K562 (cell line): ENCODE data around the gene NPAS2. TPM values are rescaled to one million over a fixed set of nuclear protein-coding genes. Genes with fewer than 3 reads are reported as not detected.

ENCODE experiments used
- ATAC-seq: fragments of 200-7000 bp; cut with Tn5 transposase; 3 replicates; pipeline ENCODE4 v1.9.1; 2020; ENCODE audit warnings: moderate library complexity
- BruUV-seq: library from RNA; stranded (reverse); fragments of 400-500 nt; replicated peaks from 2 replicates; lab custom pipeline; 2021; lab: Mats Ljungman, UMichigan
- CTCF ChIA-PET: fragments of 300-600 bp; formaldehyde crosslinking; extraction: SDS; loops from one replicate; lab custom pipeline; 2021; ENCODE audit warnings: low intra/inter-chr PET ratio; lab: Yijun Ruan, JAX
- POLR2A ChIA-PET: fragments of 300-600, 350-650 bp; sonication (Branson Sonifier 250); formaldehyde crosslinking; extraction: SDS; loops from one replicate; lab custom pipeline; 2021; ENCODE audit warnings: antibody characterized with exemption, inconsistent platforms; lab: Yijun Ruan, JAX
- DNase-seq, 4 experiments: peaks; one replicate each; pipeline versions ENCODE4 v3.0.0 to v3.0.0-alpha.2; 2011 to 2018; ENCODE audit warnings: low spot score in 3 of 4, mixed read lengths in 3 of 4; ENCODE audit errors: extremely low read depth in 1 of 4
- FAIRE-seq: peaks from 2 replicates; lab custom pipeline; 2011; peaks lifted over from hg19 to GRCh38; lab: Jason Lieb, UNC
- H2AFZ ChIP-seq: 2 replicates; pipeline ENCODE4 v1.6.0; 2011; ENCODE audit warnings: low read depth, low read length, control low read depth, inconsistent platforms
- H3K27ac ChIP-seq: fragments of 200-600 bp; 3 replicates; pipeline ENCODE4 v1.8.0; 2011; ENCODE audit warnings: low read depth, mild to moderate bottlenecking, control low read depth, inconsistent platforms, low read length, moderate library complexity, mixed read lengths; ENCODE audit errors: extremely low read depth
- H3K27me3 ChIP-seq, 2 experiments: fragments of 300-600 bp in 1 of 2; 2 replicates in 1 of 2; 3 replicates in 1 of 2; pipeline versions ENCODE4 v1.6.0 to v1.8.0; 2011; ENCODE audit warnings: inconsistent platforms in 2 of 2, low read length in 2 of 2, mild to moderate bottlenecking in 1 of 2, mixed read lengths in 1 of 2, moderate library complexity in 1 of 2; ENCODE audit not compliant: control insufficient read depth in 2 of 2, insufficient read depth in 2 of 2
- H3K36me3 ChIP-seq: fragments of 300-600 bp; 3 replicates; pipeline ENCODE4 v1.8.0; 2011; ENCODE audit warnings: mild to moderate bottlenecking, low read length, inconsistent platforms; ENCODE audit not compliant: control insufficient read depth, insufficient read depth
- H3K4me1 ChIP-seq, 2 experiments: fragments of 200-600 bp in 1 of 2; replicated peaks in 1 of 2; 2 replicates in 1 of 2; 3 replicates in 1 of 2; pipeline versions ENCODE4 v1.5.1 to v1.8.0; 2011; ENCODE audit warnings: inconsistent platforms in 2 of 2, low read length in 2 of 2, mild to moderate bottlenecking in 1 of 2, mixed read lengths in 1 of 2, moderate library complexity in 1 of 2; ENCODE audit not compliant: control insufficient read depth in 2 of 2, insufficient read depth in 2 of 2
- H3K4me2 ChIP-seq: 2 replicates; pipeline ENCODE4 v1.6.1; 2011; ENCODE audit warnings: low read length, control low read depth, inconsistent platforms, mixed read lengths; ENCODE audit not compliant: insufficient read depth
- H3K4me3 ChIP-seq: fragments of 200-600 bp; sonication (generic), shearing (Covaris generic); 2 replicates; pipeline ENCODE4 v1.5.1; 2016; ENCODE audit warnings: control low read depth, inconsistent platforms
- H3K79me2 ChIP-seq: fragments of 200-600 bp; 3 replicates; pipeline ENCODE4 v1.8.0; 2011; ENCODE audit warnings: low read length, inconsistent platforms; ENCODE audit not compliant: control insufficient read depth, insufficient read depth
- H3K9ac ChIP-seq, 2 experiments: 2 replicates each; pipeline versions ENCODE4 v1.6.0 to v1.6.1; 2011; ENCODE audit warnings: low read depth in 2 of 2, low read length in 2 of 2, control low read depth in 1 of 2, inconsistent platforms in 1 of 2, mild to moderate bottlenecking in 1 of 2, mixed read lengths in 1 of 2; ENCODE audit not compliant: insufficient read depth in 1 of 2
- H3K9me1 ChIP-seq: one replicate; pipeline ENCODE4 v1.6.0; 2011; ENCODE audit warnings: inconsistent platforms, mild to moderate bottlenecking, low read length, moderate library complexity; ENCODE audit not compliant: control insufficient read depth, insufficient read depth
- H3K9me3 ChIP-seq: replicated peaks from 2 replicates; pipeline ENCODE4 v1.5.1; 2011; ENCODE audit warnings: low read depth, low read length, inconsistent platforms; ENCODE audit not compliant: control insufficient read depth, insufficient read depth
- H4K20me1 ChIP-seq: replicated peaks from 2 replicates; pipeline ENCODE4 v1.6.1; 2011; ENCODE audit warnings: low read length, inconsistent platforms, mixed read lengths; ENCODE audit not compliant: control insufficient read depth, insufficient read depth
- HNRNPUL1 ChIP-seq: fragments of 200-400 bp; formaldehyde crosslinking; IDR thresholded peaks from 2 replicates; pipeline ENCODE4 v1.6.1; 2017; ENCODE audit warnings: low read length
- SREBF1 ChIP-seq: fragments of 150-350 bp; IDR thresholded peaks from 2 replicates; pipeline ENCODE4 v1.6.1; 2014; ENCODE audit warnings: antibody characterized with exemption, low read depth, low read length, borderline replicate concordance
- YY1 ChIP-seq, 3 experiments: IDR thresholded peaks; 2 replicates each; pipeline ENCODE4 v1.6.1; 2011; ENCODE audit warnings: low read length in 2 of 3, mild to moderate bottlenecking in 2 of 3, moderate library complexity in 2 of 3, borderline replicate concordance in 1 of 3, control low read depth in 1 of 3, low read depth in 1 of 3; ENCODE audit not compliant: insufficient read depth in 3 of 3, insufficient replicate concordance in 2 of 3, control insufficient read depth in 1 of 3, insufficient read length in 1 of 3; ENCODE audit errors: extremely low read depth in 1 of 3
- ZFP36 ChIP-seq: fragments of 150-350 bp; IDR thresholded peaks from 2 replicates; pipeline ENCODE4 v1.6.1; 2018; ENCODE audit warnings: low read length, low read depth; ENCODE audit not compliant: partially characterized antibody
- WGBS: fragments of 100-300 bp; shearing (Covaris generic); methylation state at CpG from one replicate; pipeline ENCODE4 v1.1.6; 2016; ENCODE audit warnings: low coverage, mixed read lengths; ENCODE audit not compliant: insufficient coverage; ENCODE audit errors: missing lambda C conversion rate; 5-methylcytosine and 5-hydroxymethylcytosine counted together
- in situ Hi-C: fragments of 300-500 bp; cut with MboI; formaldehyde crosslinking; loops from 4 replicates; pipeline ENCODE4 v1.15.0; 2018; ENCODE audit warnings: inconsistent platforms, mixed read lengths
- intact Hi-C: fragments of 100-400 bp; cut with micrococcal nuclease; formaldehyde crosslinking; loops from 2 replicates; pipeline ENCODE4 v1.14.2; 2022
- polyA plus RNA-seq, 8 experiments: library from polyadenylated mRNA; depleted of rRNA in 4 of 8; stranded (reverse) in 5 of 8; unstranded in 3 of 8; fragments of >200 nt; fragmentation: Nextera tagmentation in 2 of 8; fragmentation: Illumina TruSeq in 1 of 8; extraction: Ambion mirVana in 2 of 8; extraction: Trizol in 1 of 8; gene quantifications; 2 replicates each; pipeline versions ENCODE4 v1.2.1 to v1.2.3, GENCODE V29; 2011 to 2014; ENCODE audit warnings: inconsistent platforms in 1 of 8, missing spikeins in 1 of 8
- total RNA-seq, 7 experiments: library from RNA; depleted of rRNA in 6 of 7; stranded (reverse); fragments of >200 nt in 6 of 7; fragmentation: Illumina TruSeq in 2 of 7; extraction: Trizol in 2 of 7; gene quantifications; 2 replicates each; pipeline versions ENCODE4 v1.2.1 to v1.2.3, GENCODE V29; 2011 to 2021; ENCODE audit warnings: low replicate concordance in 1 of 7
- TF ChIP-seq, protein P1 (sequence below): fragments of 200-800 bp; sonication (Bioruptor generic); IDR thresholded peaks from 2 replicates; pipeline ENCODE4 v1.6.1; 2017; ENCODE audit warnings: missing genetic modification characterization, missing compliant biosample characterization
- TF ChIP-seq, protein P2 (sequence below): IDR thresholded peaks from 3 replicates; pipeline ENCODE4 v1.6.1; 2011; ENCODE audit warnings: borderline replicate concordance, mild to moderate bottlenecking, moderate library complexity; ENCODE audit not compliant: insufficient read length; ENCODE audit errors: extremely low read depth

The NPAS2 gene
- total and polyA plus RNA-seq, 9 of the 15 experiments (the other 6 are each of a cell fraction or from before 2014, with no cell fraction given), result 0.06 to 0.29 (median 0.07) TPM; not detected in 5

DNA sequence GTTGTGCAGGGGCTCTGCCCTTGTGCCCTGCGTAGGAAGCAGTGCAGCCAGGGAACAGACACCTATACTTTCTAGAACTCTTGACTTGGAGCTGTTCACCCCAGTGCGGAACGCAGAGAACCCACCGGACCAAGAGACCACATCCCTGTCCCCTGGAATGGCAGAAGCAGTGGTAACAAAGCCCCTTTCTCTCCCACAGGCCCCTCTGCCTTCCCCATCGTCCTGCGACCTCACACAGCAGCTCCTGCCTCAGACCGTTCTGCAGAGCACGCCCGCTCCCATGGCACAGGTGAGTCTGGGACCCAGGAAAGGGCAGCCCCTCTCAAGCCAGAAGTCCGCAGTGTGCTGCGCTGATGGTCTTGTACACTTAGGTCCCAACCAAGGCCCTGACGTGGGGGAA, 157.6 kb downstream of the NPAS2 start (continued):
- no peak for TF ChIP-seq SREBF1
- TF ChIP-seq YY1 (IDR thresholded peaks at IDR 0.05; ENCODE audit: borderline replicate concordance in 1 of 3, control insufficient read depth in 1 of 3, extremely low read depth in 1 of 3, insufficient read depth in 3 of 3, insufficient read length in 1 of 3, insufficient replicate concordance in 2 of 3, low read depth in 1 of 3, low read length in 2 of 3), result no peak
- TF ChIP-seq HNRNPUL1, result no peak
- TF ChIP-seq, protein P1, sequence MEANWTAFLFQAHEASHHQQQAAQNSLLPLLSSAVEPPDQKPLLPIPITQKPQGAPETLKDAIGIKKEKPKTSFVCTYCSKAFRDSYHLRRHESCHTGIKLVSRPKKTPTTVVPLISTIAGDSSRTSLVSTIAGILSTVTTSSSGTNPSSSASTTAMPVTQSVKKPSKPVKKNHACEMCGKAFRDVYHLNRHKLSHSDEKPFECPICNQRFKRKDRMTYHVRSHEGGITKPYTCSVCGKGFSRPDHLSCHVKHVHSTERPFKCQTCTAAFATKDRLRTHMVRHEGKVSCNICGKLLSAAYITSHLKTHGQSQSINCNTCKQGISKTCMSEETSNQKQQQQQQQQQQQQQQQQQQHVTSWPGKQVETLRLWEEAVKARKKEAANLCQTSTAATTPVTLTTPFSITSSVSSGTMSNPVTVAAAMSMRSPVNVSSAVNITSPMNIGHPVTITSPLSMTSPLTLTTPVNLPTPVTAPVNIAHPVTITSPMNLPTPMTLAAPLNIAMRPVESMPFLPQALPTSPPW (CRISPR knock-in tag), result no peak
- TF ChIP-seq, all 486 proteins: peak for 0

DNA sequence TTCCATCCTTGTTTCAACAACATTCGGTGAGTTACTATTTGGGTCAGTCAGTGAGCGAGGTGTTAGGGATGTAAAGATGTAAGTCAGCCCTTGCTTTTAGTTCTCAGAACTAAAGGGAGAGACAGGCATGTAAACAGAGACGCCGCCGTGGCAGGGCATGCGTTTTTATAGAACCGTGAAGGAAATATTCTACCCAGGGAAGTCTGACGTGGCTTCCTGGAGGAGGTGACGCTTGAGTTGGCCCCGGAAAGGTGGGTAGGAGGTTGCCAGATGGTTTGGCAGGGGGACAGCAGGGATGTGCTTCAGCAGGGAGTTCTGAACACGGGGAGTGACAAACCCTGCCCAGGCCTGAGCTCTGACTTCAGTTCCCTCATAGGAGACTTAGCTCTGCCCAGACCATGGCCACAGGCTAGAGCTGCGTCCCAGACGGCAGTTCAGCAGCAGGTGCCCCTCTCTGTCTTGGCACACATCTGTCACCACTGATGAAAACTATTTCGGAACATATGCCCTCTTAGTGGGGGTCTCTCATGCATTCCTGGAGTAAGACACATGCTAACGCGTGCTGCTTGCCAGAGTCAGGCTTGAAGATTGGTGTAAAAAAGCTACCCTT, 158.7 kb downstream of the NPAS2 start:
- 0 out of 5 replicates have a peak, but pooled peaks cover 0 to 4% of the 10 kb centered on the region in 2 experiments for H3K4me1 ChIP-seq
- no peak overlapping the region for H2AFZ ChIP-seq
- TF ChIP-seq, protein P2, sequence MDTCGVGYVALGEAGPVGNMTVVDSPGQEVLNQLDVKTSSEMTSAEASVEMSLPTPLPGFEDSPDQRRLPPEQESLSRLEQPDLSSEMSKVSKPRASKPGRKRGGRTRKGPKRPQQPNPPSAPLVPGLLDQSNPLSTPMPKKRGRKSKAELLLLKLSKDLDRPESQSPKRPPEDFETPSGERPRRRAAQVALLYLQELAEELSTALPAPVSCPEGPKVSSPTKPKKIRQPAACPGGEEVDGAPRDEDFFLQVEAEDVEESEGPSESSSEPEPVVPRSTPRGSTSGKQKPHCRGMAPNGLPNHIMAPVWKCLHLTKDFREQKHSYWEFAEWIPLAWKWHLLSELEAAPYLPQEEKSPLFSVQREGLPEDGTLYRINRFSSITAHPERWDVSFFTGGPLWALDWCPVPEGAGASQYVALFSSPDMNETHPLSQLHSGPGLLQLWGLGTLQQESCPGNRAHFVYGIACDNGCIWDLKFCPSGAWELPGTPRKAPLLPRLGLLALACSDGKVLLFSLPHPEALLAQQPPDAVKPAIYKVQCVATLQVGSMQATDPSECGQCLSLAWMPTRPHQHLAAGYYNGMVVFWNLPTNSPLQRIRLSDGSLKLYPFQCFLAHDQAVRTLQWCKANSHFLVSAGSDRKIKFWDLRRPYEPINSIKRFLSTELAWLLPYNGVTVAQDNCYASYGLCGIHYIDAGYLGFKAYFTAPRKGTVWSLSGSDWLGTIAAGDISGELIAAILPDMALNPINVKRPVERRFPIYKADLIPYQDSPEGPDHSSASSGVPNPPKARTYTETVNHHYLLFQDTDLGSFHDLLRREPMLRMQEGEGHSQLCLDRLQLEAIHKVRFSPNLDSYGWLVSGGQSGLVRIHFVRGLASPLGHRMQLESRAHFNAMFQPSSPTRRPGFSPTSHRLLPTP, result no peak
- peak; percentile 42 for TF ChIP-seq ZFP36
- H3K27ac ChIP-seq, result no peak overlapping the region
- intact Hi-C loops (no loop called here), in situ Hi-C loops (no loop called here)
- H3K9me1 ChIP-seq, result peaks cover 5% of the 10 kb centered on the region
- ATAC-seq (no peak), FAIRE-seq (no peak), DNase-seq (no peak)
- no peak overlapping the region for H3K9ac ChIP-seq
- no peak overlapping the region for H3K4me2 ChIP-seq
- H3K79me2 ChIP-seq, result no peaks in the 10 kb centered on the region
- H3K9me3 ChIP-seq, result no peaks in the 10 kb centered on the region
- H4K20me1 ChIP-seq, result no peaks in the 10 kb centered on the region; the same call in 1 of the 2 replicates
- H3K27me3 ChIP-seq, result peaks cover 48 to 90% of the 10 kb centered on the region in 2 experiments
- CTCF ChIA-PET, result interaction anchor here (0.7 kb wide), 1 partner anchor 273 kb away, joined by 3 read pairs; no protein-coding TSS in a partner anchor
- no peak overlapping the region for H3K4me3 ChIP-seq
- no peaks in the 10 kb centered on the region for H3K36me3 ChIP-seq
- POLR2A ChIA-PET, result interaction anchor here (0.7 kb wide), 2 partner anchors 23 to 90 kb away, joined by 3 to 4 read pairs; partner anchors contain the start of gene RPL31
- WGBS, result 7% methylated on average over 16 of the region's 16 CpGs
- BruUV-seq, result no TSS peak
